Measurements from ENCODE around the gene FAT3. TPM values are rescaled to one million over a fixed set of nuclear protein-coding genes. Genes with fewer than 3 reads are reported as not detected.

Gene FAT3
- total RNA-seq = 10 to 100 TPM in 1 of 2 donors, 1 to 10 TPM in 1; 9.6 to 14.4 TPM

- Histone ChIP-seq H3K4me1 (replicated peaks) (no peaks in the 10 kb centered on the region), H3K9me3 (no peaks in the 10 kb centered on the region), H3K4me3 (peak within 1 kb of the TSS; percentile 33 to 35), H3K27ac (peak within 1 kb of the TSS; percentile 30 to 50), H3K27me3 (replicated peaks; ENCODE audit: insufficient read depth) (peaks cover 17% of the 10 kb centered on the region), H3K36me3 (no peaks in the 10 kb centered on the region)
- WGBS = 1% methylated on average over 76 of the region's 82 CpGs
- intact Hi-C loops (cut with DNase I) = loop anchor here (5.0 to 10.0 kb wide), 5 partner anchors 110 to 643 kb away; no protein-coding TSS in a partner anchor
- TF ChIP-seq CTCF (IDR thresholded peaks at IDR 0.05) = no peak
- TF ChIP-seq POLR2A (IDR thresholded peaks at IDR 0.05) = no peak
- no peak for TF ChIP-seq POLR2AphosphoS5 (IDR thresholded peaks at IDR 0.05)
- no peak for DNase-seq (ENCODE audit: low spot score)
Measured at GRCh38 chr11:92224407-92225124, at the start of gene FAT3. Gene FAT3, plus strand, starts transcription at chr11:92224818. Its CDS starts 127,295 bp downstream, at chr11:92352113.

GRCh38 chr11:92179017-92179670 is 45.5 kb upstream of the FAT3 start:
- no peaks in the 10 kb centered on the region for H3K27me3 ChIP-seq (replicated peaks; ENCODE audit: insufficient read depth)
- DNase-seq (ENCODE audit: low spot score) = no peak
- no peaks in the 10 kb centered on the region for H3K9me3 ChIP-seq
- H3K27ac ChIP-seq = no peak overlapping the region
- H3K36me3 ChIP-seq = no peaks in the 10 kb centered on the region
- no peaks in the 10 kb centered on the region for H3K4me1 ChIP-seq (replicated peaks)
- 57% methylated on average over 2 of the region's 2 CpGs for WGBS
- intact Hi-C loops (cut with DNase I) = no loop called here
- no peak overlapping the region for H3K4me3 ChIP-seq
- TF ChIP-seq CTCF (IDR thresholded peaks at IDR 0.05) = no peak
- TF ChIP-seq POLR2AphosphoS5 (IDR thresholded peaks at IDR 0.05) = no peak
- TF ChIP-seq POLR2A (IDR thresholded peaks at IDR 0.05) = no peak

GRCh38 chr11:92180226-92180625 is 44.4 kb upstream of the FAT3 start:
- TF ChIP-seq POLR2A (IDR thresholded peaks at IDR 0.05) (no peak), CTCF (IDR thresholded peaks at IDR 0.05) (no peak), POLR2AphosphoS5 (IDR thresholded peaks at IDR 0.05) (no peak)
- DNase-seq (ENCODE audit: low spot score) = no peak
- Histone ChIP-seq H3K4me1 (replicated peaks) (no peaks in the 10 kb centered on the region), H3K9me3 (no peaks in the 10 kb centered on the region), H3K4me3 (no peak overlapping the region), H3K27ac (no peak overlapping the region), H3K36me3 (no peaks in the 10 kb centered on the region), H3K27me3 (replicated peaks; ENCODE audit: insufficient read depth) (no peaks in the 10 kb centered on the region)
- intact Hi-C loops (cut with DNase I) = no loop called here

GRCh38 chr11:92180664-92181251 is 43.9 kb upstream of the FAT3 start:
- WGBS = 51% methylated on average over 5 of the region's 5 CpGs
- intact Hi-C loops (cut with DNase I) = no loop called here
- TF ChIP-seq POLR2A (IDR thresholded peaks at IDR 0.05) (no peak), CTCF (IDR thresholded peaks at IDR 0.05) (no peak), POLR2AphosphoS5 (IDR thresholded peaks at IDR 0.05) (no peak)

More at GRCh38 chr11:92180664-92181251, 43.9 kb upstream of the FAT3 start:
- Histone ChIP-seq H3K4me3 (no peak overlapping the region), H3K27me3 (replicated peaks; ENCODE audit: insufficient read depth) (no peaks in the 10 kb centered on the region), H3K9me3 (no peaks in the 10 kb centered on the region), H3K4me1 (replicated peaks) (no peaks in the 10 kb centered on the region), H3K36me3 (no peaks in the 10 kb centered on the region), H3K27ac (no peak overlapping the region)
- no peak for DNase-seq (ENCODE audit: low spot score)

All from prostate gland (tissue), 2 donors.